Astrocyte of the spinal cord (primary cell): Measurements from ENCODE around the gene DTX2.
A peak's percentile ranks its signal among the peaks of the same experiment; 100 is the strongest.
"Not testable (repeated sequence)": the region's sequence is repeated elsewhere in the genome, so short reads cannot be mapped to it uniquely, and the experiment has no call there.

ENCODE experiments used
- DNase-seq: peaks from one replicate; pipeline ENCODE4 v3.0.0; 2011; ENCODE audit warnings: low read depth, low spot score
- H3K4me3 ChIP-seq: 2 replicates; pipeline ENCODE4 v1.5.1; 2011; ENCODE audit warnings: low read depth, mild to moderate bottlenecking, low read length, moderate library complexity
- CTCF ChIP-seq: IDR thresholded peaks from 2 replicates; pipeline ENCODE4 v1.5.1; 2012; ENCODE audit warnings: low read depth, mild to moderate bottlenecking, low read length, inconsistent platforms
- in situ Hi-C: cut with HindIII; loops from 2 replicates; pipeline ENCODE4 v1.10.0; 2017; ENCODE audit warnings: low sequenced_read_pairs

The DTX2 gene

GRCh38 chr7:76437873-76438272 lies 23.6 kb upstream of the DTX2 start:
- in situ Hi-C loops, H3K4me3 ChIP-seq: not testable (repeated sequence)
- peak; percentile 86 for DNase-seq
- TF ChIP-seq CTCF, result peak; percentile 66

GRCh38 chr7:76439120-76439888 lies 22.2 kb upstream of the DTX2 start:
- DNase-seq, H3K4me3 ChIP-seq, in situ Hi-C loops: not testable (repeated sequence)

- H3K4me3 ChIP-seq, in situ Hi-C loops, DNase-seq: not testable (repeated sequence)
Measured at GRCh38 chr7:76440404-76440803, 21.1 kb upstream of the DTX2 start.

GRCh38 chr7:76441792-76442191 lies 19.7 kb upstream of the DTX2 start:
- in situ Hi-C loops, H3K4me3 ChIP-seq, DNase-seq: not testable (repeated sequence)

GRCh38 chr7:76442664-76443446 lies 18.7 kb upstream of the DTX2 start:
- DNase-seq, in situ Hi-C loops, H3K4me3 ChIP-seq: not testable (repeated sequence)

- in situ Hi-C loops, DNase-seq: not testable (repeated sequence)
Measured at GRCh38 chr7:76443846-76444245, 17.7 kb upstream of the DTX2 start.

GRCh38 chr7:76445577-76446008 lies 15.9 kb upstream of the DTX2 start:
- DNase-seq, result peak; percentile 75
- in situ Hi-C loops, H3K4me3 ChIP-seq: not testable (repeated sequence)

More at GRCh38 chr7:76443846-76444245, 17.7 kb upstream of the DTX2 start:
- H3K4me3 ChIP-seq, result not testable (repeated sequence)

GRCh38 chr7:76457017-76457416 lies 4.5 kb upstream of the DTX2 start:
- H3K4me3 ChIP-seq, in situ Hi-C loops, DNase-seq: not testable (repeated sequence)

- H3K4me3 ChIP-seq, DNase-seq, in situ Hi-C loops: not testable (repeated sequence)
Measured at GRCh38 chr7:76458504-76458903, 3.0 kb upstream of the DTX2 start.

- in situ Hi-C loops, H3K4me3 ChIP-seq, DNase-seq: not testable (repeated sequence)
Measured at GRCh38 chr7:76460767-76461166, 742 bp upstream of the DTX2 start.

- DNase-seq, H3K4me3 ChIP-seq, in situ Hi-C loops: not testable (repeated sequence)
Measured at GRCh38 chr7:76462271-76462882, 868 bp downstream of the DTX2 start.

GRCh38 chr7:76464959-76465358 lies 3.5 kb downstream of the DTX2 start:
- H3K4me3 ChIP-seq, in situ Hi-C loops, DNase-seq: not testable (repeated sequence)

GRCh38 chr7:76465950-76466349 lies 4.4 kb downstream of the DTX2 start:
- in situ Hi-C loops, H3K4me3 ChIP-seq, DNase-seq: not testable (repeated sequence)

GRCh38 chr7:76467743-76468404 lies 6.4 kb downstream of the DTX2 start:
- H3K4me3 ChIP-seq, DNase-seq, in situ Hi-C loops: not testable (repeated sequence)

GRCh38 chr7:76471556-76472221 lies 10.2 kb downstream of the DTX2 start:
- H3K4me3 ChIP-seq, DNase-seq, in situ Hi-C loops: not testable (repeated sequence)
